GM19467 (cell line): ENCODE results near the gene NKIRAS1.
"Not testable (repeated sequence)": the region's sequence is repeated elsewhere in the genome, so short reads cannot be mapped to it uniquely, and the experiment has no call there.

Source experiments
- ATAC-seq: cut with Tn5 transposase; IDR thresholded peaks from one replicate; pipeline ENCODE4 v1.9.1; 2021; ENCODE audit warnings: mild to moderate bottlenecking, moderate library complexity; ENCODE audit not compliant: unreplicated experiment

The NKIRAS1 gene

DNA sequence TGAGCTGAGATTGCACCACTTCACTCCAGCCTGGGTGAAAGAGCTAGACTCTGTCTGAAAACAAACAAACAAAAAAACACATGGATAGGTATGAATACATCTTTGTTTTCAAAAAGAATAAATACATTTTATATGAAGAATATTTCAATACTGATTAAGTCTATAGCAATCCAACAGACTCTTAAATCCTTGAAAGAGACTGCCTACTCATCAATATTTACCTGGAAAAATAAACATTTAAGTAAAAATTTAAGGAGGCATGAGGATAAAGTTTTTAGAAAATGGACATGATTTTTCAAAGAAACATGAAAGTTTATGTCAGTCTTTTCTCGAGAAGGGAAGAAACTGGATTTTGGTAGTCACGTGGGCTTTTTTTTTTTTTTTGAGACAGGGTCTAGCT, 5.4 kb downstream of the NKIRAS1 start:
- no peak for ATAC-seq

DNA sequence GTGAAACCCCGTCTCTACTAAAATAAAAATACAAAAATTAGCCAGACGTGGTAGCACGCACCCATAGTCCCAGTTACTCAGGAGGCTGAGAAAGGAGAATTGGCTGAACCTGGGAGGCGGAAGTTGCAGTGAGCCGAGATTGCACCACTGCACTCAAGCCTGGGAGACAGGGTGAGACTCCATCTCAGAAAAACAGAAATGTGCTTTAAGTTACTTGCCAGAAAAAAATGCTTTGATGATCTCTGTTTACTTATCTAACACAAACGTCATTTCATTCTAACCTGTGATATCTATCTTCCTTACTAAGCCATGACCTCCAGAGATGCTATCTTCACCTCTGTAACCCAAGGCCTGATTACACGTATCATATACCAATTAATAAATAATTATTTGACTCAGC, 7.4 kb downstream of the NKIRAS1 start:
- no peak for ATAC-seq

GRCh38 chr3:23904545-23904944, 12.2 kb downstream of the NKIRAS1 start:
- ATAC-seq: no peak

GRCh38 chr3:23900744-23901143, 16.0 kb downstream of the NKIRAS1 start:
- ATAC-seq: no peak

DNA sequence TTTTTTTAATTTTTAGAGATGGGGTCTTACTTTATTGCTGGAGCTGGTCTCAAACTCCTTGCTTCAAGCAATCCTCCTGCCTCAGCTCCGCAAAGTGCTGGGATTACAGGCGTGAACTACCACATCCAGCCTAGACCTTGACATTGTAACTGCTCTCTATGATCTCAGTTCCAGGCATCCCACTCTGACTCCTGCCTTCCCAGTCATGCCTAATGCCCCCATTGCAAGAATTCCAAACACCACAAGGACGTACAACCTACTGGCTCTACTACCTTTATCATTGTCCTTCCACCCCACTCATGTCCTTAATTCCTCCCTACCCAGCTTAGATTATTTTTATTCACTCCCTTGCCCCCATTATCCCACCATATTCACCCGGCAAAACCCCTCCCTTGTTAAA, 21.6 kb downstream of the NKIRAS1 start:
- ATAC-seq: no peak

DNA sequence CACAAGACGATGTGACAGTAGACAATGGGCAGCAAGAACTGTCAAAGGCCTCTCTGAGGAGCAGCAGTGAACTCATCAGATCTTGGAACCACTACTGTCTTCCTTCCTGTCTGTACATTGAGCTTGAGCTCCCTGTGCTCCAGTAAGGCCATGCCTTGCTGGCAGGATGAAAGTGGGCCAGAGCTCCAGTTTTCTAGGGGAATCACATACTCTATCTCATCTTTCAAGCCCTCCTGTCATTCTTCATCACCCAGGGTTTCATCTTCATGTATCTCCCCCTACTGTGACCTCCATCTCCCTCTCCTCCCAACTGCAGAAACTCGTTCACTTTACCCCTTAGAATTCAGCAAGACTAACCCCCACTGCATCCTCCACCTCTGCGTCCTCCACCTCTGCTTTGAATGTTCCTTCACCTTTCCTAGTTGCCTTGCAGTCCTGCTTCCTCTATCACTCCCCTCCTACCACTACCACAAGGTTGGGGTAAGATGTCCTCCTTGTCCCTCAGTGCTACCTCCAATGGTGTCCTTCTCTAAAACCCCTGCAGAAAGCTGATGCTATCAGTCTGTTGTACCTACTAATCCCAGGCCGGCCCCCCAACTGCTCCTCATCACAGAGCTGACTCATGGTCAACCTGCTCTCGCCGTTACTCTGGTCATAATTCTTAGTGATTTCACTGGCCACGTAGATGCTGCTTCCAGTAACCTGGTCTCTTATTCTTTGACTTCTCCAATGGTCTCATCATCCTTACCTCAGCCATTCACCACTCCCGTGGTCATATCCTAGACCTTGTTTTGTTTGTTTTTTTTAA, 22.3 kb downstream of the NKIRAS1 start:
- ATAC-seq: no peak

DNA sequence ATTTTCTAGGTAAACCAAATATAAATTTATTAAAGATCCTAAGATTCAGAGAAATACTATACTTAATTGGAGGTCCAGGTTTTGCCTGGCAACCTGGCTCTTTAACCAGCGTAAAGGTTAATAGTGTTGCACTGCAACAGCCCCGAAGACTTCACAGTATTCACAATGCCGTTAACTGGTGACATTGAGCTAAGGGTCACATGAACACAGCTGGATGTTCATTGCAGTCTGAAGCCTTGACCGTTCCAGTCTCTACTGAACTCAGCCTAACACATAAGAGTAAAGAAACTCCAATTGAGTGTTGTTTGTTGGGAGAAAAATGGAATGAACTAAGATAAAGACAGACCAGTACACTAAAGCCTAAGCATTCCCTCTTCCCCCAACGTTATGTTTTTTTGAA, 26.8 kb downstream of the NKIRAS1 start:
- no peak for ATAC-seq

DNA sequence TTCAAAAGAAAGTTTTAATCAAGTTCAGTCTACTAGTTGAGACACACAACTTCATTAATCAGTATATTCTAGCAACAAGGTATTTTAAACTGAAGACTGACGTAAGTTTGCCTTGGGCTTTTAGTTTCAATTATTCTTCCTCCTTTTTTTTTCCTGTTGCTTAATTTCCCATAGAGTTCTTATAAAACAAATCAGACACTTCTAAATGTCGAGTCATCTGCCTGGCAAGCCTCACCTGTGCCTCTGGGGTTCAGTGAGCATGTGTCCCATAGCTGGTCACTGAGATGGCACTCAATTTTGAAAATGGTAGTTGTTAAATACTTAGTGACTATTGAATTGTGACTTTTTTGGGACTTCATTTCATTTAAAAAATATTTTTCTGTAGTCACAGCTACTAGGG, 27.4 kb downstream of the NKIRAS1 start:
- no peak for ATAC-seq

DNA sequence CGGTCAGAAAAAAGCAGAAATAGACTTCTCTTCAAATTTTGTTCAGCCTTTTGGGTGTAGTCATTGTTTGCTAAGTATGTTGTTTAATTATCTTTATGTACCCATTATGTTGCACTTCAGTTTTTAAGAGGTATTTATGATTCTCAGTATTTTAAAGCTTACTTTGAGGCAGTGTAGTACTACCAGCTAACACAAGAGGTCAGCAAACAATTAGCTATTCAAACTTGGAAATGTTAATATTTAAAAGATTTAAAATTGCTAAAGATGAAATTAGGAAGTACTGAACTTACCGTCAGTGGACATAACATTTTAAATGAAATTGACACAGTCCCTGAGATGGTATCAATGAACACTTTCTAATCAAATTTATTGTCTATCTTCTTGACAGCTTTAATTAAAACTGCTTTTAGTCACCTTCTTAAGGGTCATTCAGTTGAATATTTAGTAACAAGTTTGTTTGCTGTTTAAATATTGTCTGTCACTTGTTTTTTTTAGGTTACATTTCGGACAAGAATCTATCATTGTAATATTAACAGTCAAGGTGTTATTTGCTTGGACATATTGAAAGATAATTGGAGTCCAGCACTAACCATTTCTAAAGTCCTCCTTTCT, 28.1 kb downstream of the NKIRAS1 start:
- ATAC-seq: no peak

GRCh38 chr3:23886311-23886710, 30.5 kb downstream of the NKIRAS1 start:
- ATAC-seq: no peak

DNA sequence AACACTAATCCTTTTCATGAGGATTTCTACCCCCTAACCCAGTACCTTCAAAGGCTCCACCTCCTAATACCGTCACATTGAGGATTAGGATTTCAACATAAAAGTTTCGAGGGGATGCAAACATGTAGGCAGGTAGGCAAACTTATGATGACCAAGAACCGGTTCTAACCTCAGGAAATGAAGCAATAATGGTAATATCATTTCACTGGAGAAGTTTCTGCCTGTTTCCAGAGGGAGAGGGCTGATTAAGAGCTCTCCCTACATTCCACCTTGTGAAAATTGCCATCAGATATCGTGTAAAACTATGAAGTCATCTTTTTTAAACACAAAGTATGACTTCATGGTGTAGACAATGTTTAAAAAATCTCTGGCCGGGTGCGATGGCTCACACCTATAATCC, 31.6 kb downstream of the NKIRAS1 start:
- ATAC-seq: no peak

- ATAC-seq: no peak
Measured at GRCh38 chr3:23884481-23884880, 32.3 kb downstream of the NKIRAS1 start.

- ATAC-seq: no peak
Measured at GRCh38 chr3:23882487-23882918, 34.3 kb downstream of the NKIRAS1 start.

DNA sequence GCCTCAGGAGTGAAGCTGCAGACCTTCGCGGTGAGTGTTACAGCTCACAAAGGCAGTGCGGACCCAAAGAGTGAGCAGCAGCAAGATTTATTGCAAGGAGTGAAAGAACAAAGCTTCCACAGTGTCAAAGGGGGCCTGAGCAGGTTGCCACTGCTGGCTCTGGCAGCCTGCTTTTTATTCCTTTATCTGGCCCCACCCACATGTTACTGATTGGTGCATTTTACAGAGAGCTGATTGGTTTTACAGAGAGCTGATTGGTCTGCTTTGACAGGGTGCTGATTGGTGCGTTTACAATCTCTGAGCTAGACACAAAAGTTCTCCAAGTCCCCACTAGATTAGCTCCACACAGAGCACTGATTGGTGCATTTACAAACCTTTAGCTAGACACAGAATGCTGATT, 34.8 kb downstream of the NKIRAS1 start:
- ATAC-seq: not testable (repeated sequence)

GRCh38 chr3:23880703-23881339, 36.0 kb downstream of the NKIRAS1 start:
- ATAC-seq: no peak

GRCh38 chr3:23879485-23879884, 37.3 kb downstream of the NKIRAS1 start:
- no peak for ATAC-seq

DNA sequence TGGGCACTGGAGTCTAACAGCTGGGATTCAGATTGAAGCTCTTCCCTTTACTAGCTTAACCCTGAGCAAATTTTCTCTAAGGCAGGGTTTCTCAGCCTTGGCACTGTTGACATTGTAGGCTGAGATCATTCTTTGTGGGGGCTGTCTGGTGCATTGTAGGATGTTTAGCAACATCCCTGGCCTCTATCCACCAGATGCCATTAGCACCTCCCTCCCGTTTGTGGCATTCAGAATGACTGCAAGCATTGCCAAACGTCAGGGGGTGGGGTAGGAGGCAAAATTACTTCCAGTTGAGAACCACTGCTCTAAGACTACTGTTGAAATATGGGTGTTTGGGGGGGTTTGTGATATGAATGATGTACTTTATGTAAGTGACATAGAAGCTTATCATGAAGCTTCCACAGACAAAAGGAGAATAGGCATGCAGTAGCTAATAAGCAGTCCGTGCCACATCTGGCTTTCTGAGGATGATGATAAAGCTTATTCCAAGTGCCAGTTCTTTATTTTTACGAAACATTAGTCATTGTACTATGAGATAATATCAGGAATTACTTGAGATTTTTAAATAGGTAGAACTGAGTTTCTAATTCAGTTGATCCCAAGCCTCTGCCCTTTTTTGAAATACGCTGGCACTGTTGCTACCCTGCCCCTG, 39.3 kb downstream of the NKIRAS1 start:
- ATAC-seq: no peak

DNA sequence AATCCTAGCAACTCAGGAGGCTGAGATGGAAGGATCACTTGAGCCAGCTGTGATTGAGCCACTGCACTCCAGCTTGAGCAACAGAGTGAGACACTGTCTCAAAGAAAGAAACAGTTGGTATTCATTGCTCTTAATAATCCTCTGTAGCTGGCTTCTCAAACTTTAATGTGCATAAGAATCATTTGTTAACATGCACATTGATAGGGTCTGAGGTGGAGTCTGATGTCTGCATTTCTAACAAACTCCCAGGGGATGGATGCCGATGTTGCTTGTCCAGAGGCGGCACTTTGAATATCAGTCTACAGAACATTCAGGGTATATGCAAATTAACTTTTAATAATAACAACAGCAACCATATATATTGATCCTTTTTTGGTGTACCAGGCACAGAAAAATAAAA, 39.9 kb downstream of the NKIRAS1 start:
- ATAC-seq: no peak

DNA sequence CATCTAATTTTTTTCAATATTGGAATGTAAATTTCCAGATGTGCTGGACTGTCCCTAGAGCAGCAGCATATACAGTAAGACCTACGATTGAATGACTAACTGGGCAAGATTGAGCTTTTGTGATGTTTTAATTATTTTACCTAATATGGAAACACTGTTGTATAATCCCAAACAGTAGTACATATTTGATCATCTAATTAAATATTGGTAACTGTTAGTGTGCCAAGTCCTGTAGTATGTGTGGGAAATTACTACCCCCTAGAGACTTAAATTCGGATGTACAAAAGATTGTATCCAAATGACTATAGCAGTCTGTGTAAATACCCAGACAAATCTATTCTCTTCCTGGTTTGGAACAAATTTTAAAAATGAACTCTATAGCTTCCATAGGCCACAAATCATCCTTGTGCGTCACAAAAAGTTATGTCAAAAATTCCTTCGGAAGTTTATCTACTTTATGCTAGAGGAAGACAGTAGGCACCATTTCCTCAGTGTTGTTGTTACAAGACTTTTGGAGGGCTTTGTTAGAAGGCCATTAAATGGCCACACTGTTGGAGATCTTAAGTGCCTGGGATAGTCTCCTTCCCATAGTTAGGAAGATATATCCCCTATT, 41.6 kb downstream of the NKIRAS1 start:
- no peak for ATAC-seq

- no peak for ATAC-seq
Measured at GRCh38 chr3:23874359-23875112, 42.3 kb downstream of the NKIRAS1 start.
